ACC112 (cell line): ENCODE measurements around the gene OBSCN.

Source experiments
- H2AFZ ChIP-seq: fragments of 200-600 bp; sonication (generic); one replicate; pipeline ENCODE4 v1.6.0; 2017; ENCODE audit warnings: antibody characterized with exemption, low read length; ENCODE audit not compliant: unreplicated experiment
- H3K27ac ChIP-seq: fragments of 200-600 bp; sonication (generic); 2 replicates; pipeline ENCODE4 v1.5.1; 2014; ENCODE audit warnings: low read depth, mild to moderate bottlenecking, antibody characterized with exemption, low read length, moderate library complexity
- H3K27me3 ChIP-seq: fragments of 200-600 bp; sonication (generic); 2 replicates; pipeline ENCODE4 v1.6.1; 2014; ENCODE audit warnings: mild to moderate bottlenecking, antibody characterized with exemption, low read length, moderate library complexity, mixed read lengths; ENCODE audit not compliant: insufficient read depth
- H3K36me3 ChIP-seq: fragments of 200-600 bp; sonication (generic); 2 replicates; pipeline ENCODE4 v1.6.1; 2016; ENCODE audit warnings: mild to moderate bottlenecking, antibody characterized with exemption, low read length, moderate library complexity, mixed read lengths; ENCODE audit not compliant: insufficient read depth
- H3K4me1 ChIP-seq: fragments of 200-600 bp; sonication (generic); one replicate; pipeline ENCODE4 v1.6.1; 2016; ENCODE audit warnings: low read length, mixed read lengths; ENCODE audit not compliant: insufficient read depth, unreplicated experiment, control insufficient read depth
- H3K4me3 ChIP-seq: fragments of 200-600 bp; sonication (generic); 2 replicates; pipeline ENCODE4 v1.5.1; 2014; ENCODE audit warnings: mild to moderate bottlenecking, low read depth, low read length
- H3K79me2 ChIP-seq: fragments of 200-600 bp; sonication (generic); one replicate; pipeline ENCODE4 v1.6.0; 2016; ENCODE audit warnings: low read length; ENCODE audit not compliant: control insufficient read depth, unreplicated experiment, insufficient read depth

The OBSCN gene

DNA sequence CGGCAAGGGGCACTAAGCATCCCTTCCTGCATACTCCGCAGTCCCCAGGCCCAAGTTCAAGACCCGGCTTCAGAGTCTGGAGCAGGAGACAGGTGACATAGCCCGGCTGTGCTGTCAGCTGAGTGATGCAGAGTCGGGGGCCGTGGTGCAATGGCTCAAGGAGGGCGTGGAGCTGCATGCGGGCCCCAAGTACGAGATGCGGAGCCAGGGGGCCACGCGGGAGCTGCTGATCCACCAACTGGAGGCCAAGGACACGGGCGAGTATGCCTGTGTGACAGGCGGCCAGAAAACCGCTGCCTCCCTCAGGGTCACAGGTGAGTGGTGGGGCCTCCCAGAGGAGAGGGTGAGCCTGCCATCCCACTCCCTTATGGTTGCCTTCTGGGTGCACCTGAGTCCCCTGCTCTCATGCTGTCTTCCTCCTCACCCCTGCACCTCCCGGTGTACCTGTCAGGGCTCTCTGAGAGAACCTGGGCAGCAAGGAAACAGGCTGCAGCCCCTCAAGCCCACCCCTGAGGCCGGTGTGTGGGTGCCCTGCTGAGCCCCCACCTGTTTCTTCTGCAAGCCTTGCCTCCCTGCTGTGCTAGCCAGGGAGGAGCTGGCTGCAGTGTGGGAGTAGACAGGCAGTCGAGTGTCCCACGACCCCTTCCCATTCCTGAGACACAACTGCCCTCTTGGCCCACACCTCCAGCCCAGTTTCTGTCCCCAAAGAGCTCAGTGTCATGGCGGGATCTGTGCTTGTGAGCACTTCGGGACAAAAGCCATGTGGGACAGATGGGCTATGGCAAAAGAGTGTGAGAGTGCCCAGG lies 99.6 kb downstream of the OBSCN start:
- H3K79me2 ChIP-seq: no peaks in the 10 kb centered on the region
- no peak overlapping the region for H3K4me3 ChIP-seq
- no peaks in the 10 kb centered on the region for H3K4me1 ChIP-seq
- H3K27ac ChIP-seq: no peak overlapping the region
- peaks cover 7% of the 10 kb centered on the region; the same call in 1 of the 2 replicates for H3K27me3 ChIP-seq
- no peaks in the 10 kb centered on the region for H3K36me3 ChIP-seq
- no peak overlapping the region for H2AFZ ChIP-seq

DNA sequence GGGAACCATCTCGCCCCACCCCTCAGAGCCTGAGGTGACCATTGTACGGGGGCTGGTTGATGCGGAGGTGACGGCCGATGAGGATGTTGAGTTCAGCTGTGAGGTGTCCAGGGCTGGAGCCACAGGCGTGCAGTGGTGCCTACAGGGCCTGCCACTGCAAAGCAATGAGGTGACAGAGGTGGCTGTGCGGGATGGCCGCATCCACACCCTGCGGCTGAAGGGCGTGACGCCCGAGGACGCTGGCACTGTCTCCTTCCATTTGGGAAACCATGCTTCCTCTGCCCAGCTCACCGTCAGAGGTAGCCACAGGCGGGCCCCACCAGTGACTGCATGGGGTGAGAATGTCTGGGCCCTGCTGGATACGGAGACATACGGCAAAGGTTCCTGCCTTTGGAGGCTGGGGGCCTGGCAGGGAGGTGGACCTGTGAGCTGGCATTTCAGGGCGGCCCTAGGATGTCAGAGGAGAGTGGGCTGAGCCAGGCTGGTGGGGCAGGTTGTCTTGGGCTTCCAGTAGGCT lies 100.3 kb downstream of the OBSCN start:
- no peak overlapping the region for H3K27ac ChIP-seq
- H3K4me3 ChIP-seq: no peak overlapping the region

GRCh38 chr1:228308628-228309325 lies 100.9 kb downstream of the OBSCN start:
- Histone ChIP-seq H3K36me3 (no peaks in the 10 kb centered on the region), H3K79me2 (no peaks in the 10 kb centered on the region), H3K4me1 (no peaks in the 10 kb centered on the region), H3K27me3 (peaks cover 7% of the 10 kb centered on the region; the same call in 1 of the 2 replicates), H3K4me3 (no peak overlapping the region), H2AFZ (no peak overlapping the region), H3K27ac (no peak overlapping the region)

More for the DNA sequence above, 100.3 kb downstream of the OBSCN start:
- Histone ChIP-seq H3K4me1 (no peaks in the 10 kb centered on the region), H3K27me3 (peaks cover 7% of the 10 kb centered on the region; the same call in 1 of the 2 replicates), H3K79me2 (no peaks in the 10 kb centered on the region), H3K36me3 (no peaks in the 10 kb centered on the region), H2AFZ (no peak overlapping the region)

GRCh38 chr1:228309326-228310067 lies 101.7 kb downstream of the OBSCN start:
- Histone ChIP-seq H3K27ac (no peak overlapping the region), H3K27me3 (peaks cover 7% of the 10 kb centered on the region; the same call in 1 of the 2 replicates), H2AFZ (no peak overlapping the region), H3K4me1 (no peaks in the 10 kb centered on the region), H3K4me3 (no peak overlapping the region), H3K79me2 (no peaks in the 10 kb centered on the region), H3K36me3 (no peaks in the 10 kb centered on the region)

DNA sequence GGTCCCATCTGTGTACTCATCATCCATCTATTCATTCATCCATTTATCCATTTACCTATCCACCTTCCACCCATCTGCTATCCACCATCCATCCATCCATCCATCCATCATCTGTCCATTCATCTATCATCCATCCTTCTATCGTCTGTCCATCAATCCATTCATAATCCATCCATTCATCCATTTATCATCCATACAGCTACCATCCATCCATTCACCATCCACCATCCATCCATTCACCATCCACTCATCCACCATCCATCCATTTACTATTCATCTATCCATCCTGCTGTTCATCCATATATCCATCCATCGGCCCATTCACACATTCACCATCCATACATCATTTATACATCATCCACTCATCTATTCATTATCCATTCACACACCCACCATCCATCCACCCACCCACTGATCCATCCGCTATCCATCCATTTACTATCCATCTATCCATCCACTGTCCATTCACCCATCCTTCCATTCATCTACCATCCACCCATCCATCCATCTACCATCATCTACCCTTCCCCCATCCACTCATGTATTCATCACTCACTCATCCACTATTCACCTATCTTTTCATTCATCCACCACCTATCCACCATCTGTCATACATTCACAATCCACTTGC lies 102.4 kb downstream of the OBSCN start:
- Histone ChIP-seq H3K4me3 (no peak overlapping the region), H2AFZ (no peak overlapping the region), H3K79me2 (no peaks in the 10 kb centered on the region), H3K36me3 (no peaks in the 10 kb centered on the region), H3K27ac (no peak overlapping the region), H3K27me3 (peaks cover 7% of the 10 kb centered on the region; the same call in 1 of the 2 replicates), H3K4me1 (no peaks in the 10 kb centered on the region)

GRCh38 chr1:228311091-228311490 lies 103.2 kb downstream of the OBSCN start:
- H3K79me2 ChIP-seq: no peaks in the 10 kb centered on the region
- H3K4me3 ChIP-seq: no peak overlapping the region

GRCh38 chr1:228312136-228312764 lies 104.4 kb downstream of the OBSCN start:
- Histone ChIP-seq H3K27ac (no peak overlapping the region), H3K4me1 (no peaks in the 10 kb centered on the region), H3K4me3 (no peak overlapping the region), H3K27me3 (peaks cover 7% of the 10 kb centered on the region; the same call in 1 of the 2 replicates), H2AFZ (no peak overlapping the region), H3K36me3 (no peaks in the 10 kb centered on the region), H3K79me2 (no peaks in the 10 kb centered on the region)

More at GRCh38 chr1:228311091-228311490, 103.2 kb downstream of the OBSCN start:
- no peak overlapping the region for H2AFZ ChIP-seq
- no peaks in the 10 kb centered on the region for H3K4me1 ChIP-seq
- H3K27me3 ChIP-seq: peaks cover 7% of the 10 kb centered on the region; the same call in 1 of the 2 replicates
- H3K27ac ChIP-seq: no peak overlapping the region
- no peaks in the 10 kb centered on the region for H3K36me3 ChIP-seq

DNA sequence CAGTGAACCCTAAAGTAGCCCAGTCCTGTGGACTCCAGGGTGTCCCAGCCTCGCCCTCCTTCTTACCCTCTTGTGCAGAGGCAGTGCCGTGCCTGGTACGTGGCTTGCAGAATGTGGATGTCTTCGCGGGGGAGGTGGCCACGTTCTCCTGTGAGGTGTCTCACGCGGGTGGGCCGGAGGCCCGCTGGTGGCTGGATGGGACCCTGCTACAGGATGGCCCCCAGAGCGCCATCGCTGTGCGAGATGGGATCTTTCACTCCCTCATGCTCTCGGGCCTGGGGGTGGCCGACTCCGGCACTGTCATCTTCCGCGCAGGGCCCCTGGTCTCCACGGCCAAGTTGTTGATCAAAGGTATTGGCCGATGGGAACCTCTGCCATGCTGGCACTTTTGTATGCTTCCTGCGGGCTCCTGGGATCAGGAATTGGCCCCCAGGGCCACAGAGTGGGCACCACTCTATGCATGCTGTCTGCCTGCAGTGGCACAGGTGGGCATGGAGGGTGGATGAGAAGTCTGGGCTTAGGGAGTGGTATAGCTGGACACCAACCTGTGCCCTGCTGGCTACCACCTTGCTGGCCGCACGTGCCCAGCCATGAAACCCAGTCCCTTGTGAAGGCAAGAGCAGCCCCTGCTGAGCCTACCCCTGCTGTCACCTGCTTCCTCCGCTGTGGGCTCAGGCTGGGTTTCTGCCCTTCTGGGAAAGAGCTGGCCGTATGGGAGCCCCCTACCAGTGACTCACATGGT lies 105.9 kb downstream of the OBSCN start:
- Histone ChIP-seq H3K4me3 (no peak overlapping the region), H3K4me1 (no peaks in the 10 kb centered on the region), H3K27me3 (no peaks in the 10 kb centered on the region), H3K36me3 (no peaks in the 10 kb centered on the region), H3K79me2 (no peaks in the 10 kb centered on the region), H3K27ac (no peak overlapping the region), H2AFZ (no peak overlapping the region)

DNA sequence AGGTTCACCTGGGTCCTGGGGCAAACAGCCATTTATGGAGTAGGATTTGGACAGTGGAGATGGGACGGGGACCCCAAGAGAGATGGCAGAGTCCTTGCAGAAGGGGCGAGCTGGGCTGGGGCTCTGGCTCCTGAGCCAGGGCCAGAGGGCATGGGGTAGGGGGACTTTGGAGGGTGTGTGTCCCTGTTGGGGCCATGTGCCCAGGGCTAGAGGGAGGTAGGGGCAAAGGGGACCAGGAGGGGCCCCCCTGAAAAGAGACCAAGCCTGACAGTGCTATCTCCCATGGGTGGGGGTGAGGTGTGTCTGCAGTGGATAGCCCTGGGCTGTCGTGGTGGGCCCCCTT lies 106.4 kb downstream of the OBSCN start:
- no peak overlapping the region for H3K4me3 ChIP-seq
- H3K27ac ChIP-seq: no peak overlapping the region
- no peaks in the 10 kb centered on the region for H3K27me3 ChIP-seq
- no peaks in the 10 kb centered on the region for H3K79me2 ChIP-seq
- H3K36me3 ChIP-seq: no peaks in the 10 kb centered on the region
- no peaks in the 10 kb centered on the region for H3K4me1 ChIP-seq
- H2AFZ ChIP-seq: no peak overlapping the region
